ENCODE data around the gene PLCG2.
A peak's percentile ranks its signal among the peaks of the same experiment; 100 is the strongest.

The PLCG2 gene

GRCh38 chr16:81817789-81818567, 38.9 kb downstream of the PLCG2 start:
- TF ChIP-seq CTCF (IDR thresholded peaks at IDR 0.05; ENCODE audit: extremely low read depth, missing control alignments), result no peak
- peak; percentile 51 for DNase-seq (ENCODE audit: low spot score)

GRCh38 chr16:81818568-81818896, 39.4 kb downstream of the PLCG2 start:
- DNase-seq (ENCODE audit: low spot score), result no peak

GRCh38 chr16:81818905-81819304, 39.8 kb downstream of the PLCG2 start:
- TF ChIP-seq CTCF (IDR thresholded peaks at IDR 0.05; ENCODE audit: extremely low read depth, missing control alignments), result no peak
- DNase-seq (ENCODE audit: low spot score), result no peak

More at GRCh38 chr16:81818568-81818896, 39.4 kb downstream of the PLCG2 start:
- no peak for TF ChIP-seq CTCF (IDR thresholded peaks at IDR 0.05; ENCODE audit: extremely low read depth, missing control alignments)

GRCh38 chr16:81821436-81822128, 42.5 kb downstream of the PLCG2 start:
- DNase-seq (ENCODE audit: low spot score), result peak; percentile 47
- no peak for TF ChIP-seq CTCF (IDR thresholded peaks at IDR 0.05; ENCODE audit: extremely low read depth, missing control alignments)

GRCh38 chr16:81823111-81823510, 44.0 kb downstream of the PLCG2 start:
- DNase-seq (ENCODE audit: low spot score), result peak; percentile 59
- TF ChIP-seq CTCF (IDR thresholded peaks at IDR 0.05; ENCODE audit: extremely low read depth, missing control alignments), result no peak

- no peak for TF ChIP-seq CTCF (IDR thresholded peaks at IDR 0.05; ENCODE audit: extremely low read depth, missing control alignments)
- no peak for DNase-seq (ENCODE audit: low spot score)
Measured at GRCh38 chr16:81823734-81824133, 44.6 kb downstream of the PLCG2 start.

- TF ChIP-seq CTCF (IDR thresholded peaks at IDR 0.05; ENCODE audit: extremely low read depth, missing control alignments), result no peak
- DNase-seq (ENCODE audit: low spot score), result no peak
Measured at GRCh38 chr16:81826523-81826922, 47.4 kb downstream of the PLCG2 start.
